HG03460 (cell line): ENCODE results near the gene APOL2.
"Not testable (repeated sequence)": the region's sequence is repeated elsewhere in the genome, so short reads cannot be mapped to it uniquely, and the experiment has no call there.

ENCODE experiments used
- ATAC-seq: cut with Tn5 transposase; IDR thresholded peaks from one replicate; pipeline ENCODE4 v1.9.1; 2021; ENCODE audit not compliant: unreplicated experiment

Gene APOL2

GRCh38 chr22:36223504-36223903 lies 15.8 kb downstream of the APOL2 start:
- no peak for ATAC-seq

GRCh38 chr22:36222887-36223450 lies 16.4 kb downstream of the APOL2 start:
- no peak for ATAC-seq

GRCh38 chr22:36221799-36222751 lies 17.3 kb downstream of the APOL2 start:
- ATAC-seq, result no peak

GRCh38 chr22:36220451-36220921 lies 18.8 kb downstream of the APOL2 start:
- no peak for ATAC-seq

- no peak for ATAC-seq
These were observed 20.6 kb downstream of the APOL2 start for GRCh38 chr22:36218648-36219193.

- ATAC-seq, result no peak
These were observed 23.3 kb downstream of the APOL2 start for GRCh38 chr22:36215981-36216380.

- ATAC-seq, result no peak
These were observed 25.7 kb downstream of the APOL2 start for GRCh38 chr22:36213586-36213985.

GRCh38 chr22:36212901-36213300 lies 26.4 kb downstream of the APOL2 start:
- no peak for ATAC-seq

- no peak for ATAC-seq
These were observed 28.0 kb downstream of the APOL2 start for GRCh38 chr22:36211237-36211861.

- ATAC-seq, result no peak
These were observed 29.1 kb downstream of the APOL2 start for GRCh38 chr22:36210224-36210623.

- ATAC-seq, result not testable (repeated sequence)
These were observed 29.8 kb downstream of the APOL2 start for GRCh38 chr22:36209488-36209908.

GRCh38 chr22:36208914-36209313 lies 30.4 kb downstream of the APOL2 start:
- ATAC-seq, result no peak

GRCh38 chr22:36208162-36208765 lies 31.1 kb downstream of the APOL2 start:
- no peak for ATAC-seq

- no peak for ATAC-seq
These were observed 33.1 kb downstream of the APOL2 start for GRCh38 chr22:36206255-36206654.

GRCh38 chr22:36205573-36205972 lies 33.8 kb downstream of the APOL2 start:
- not testable (repeated sequence) for ATAC-seq

- ATAC-seq, result no peak
These were observed 34.7 kb downstream of the APOL2 start for GRCh38 chr22:36204632-36205015.

- no peak for ATAC-seq
These were observed 35.2 kb downstream of the APOL2 start for GRCh38 chr22:36204001-36204631.

- ATAC-seq, result not testable (repeated sequence)
These were observed 35.9 kb downstream of the APOL2 start for GRCh38 chr22:36203441-36203840.

GRCh38 chr22:36202906-36203305 lies 36.4 kb downstream of the APOL2 start:
- not testable (repeated sequence) for ATAC-seq

GRCh38 chr22:36201630-36202319 lies 37.6 kb downstream of the APOL2 start, which contains the start of gene APOL4:
TSS of gene APOL4 (minus strand) at chr22:36201809. CDS start at chr22:36201734, 75 bp downstream.
- ATAC-seq, result no peak
